SK-N-SH (cell line): Measurements from ENCODE around the gene CTAG2.

ENCODE experiments used
- CHD2 ChIP-seq: fragments of 150-350 bp; IDR thresholded peaks from 2 replicates; pipeline ENCODE4 v1.6.1; 2018; ENCODE audit warnings: low read length; ENCODE audit not compliant: partially characterized antibody
- ELF1 ChIP-seq: IDR thresholded peaks from 2 replicates; pipeline ENCODE4 v1.4.0; 2012
- JUND ChIP-seq: IDR thresholded peaks from 2 replicates; pipeline ENCODE4 v1.4.0; 2012
- POLR2AphosphoS5 ChIP-seq: IDR thresholded peaks from 2 replicates; pipeline ENCODE4 v1.6.1; 2012; ENCODE audit warnings: low read depth, low read length
- RFX5 ChIP-seq: IDR thresholded peaks from 2 replicates; pipeline ENCODE4 v1.6.1; 2012; ENCODE audit warnings: mild to moderate bottlenecking, improper control_type of control experiment, low read length
- SIN3A ChIP-seq: IDR thresholded peaks from 2 replicates; pipeline ENCODE4 v1.6.1; 2012; ENCODE audit warnings: low read depth, mild to moderate bottlenecking, low read length, moderate library complexity, borderline replicate concordance
- TAF1 ChIP-seq: IDR thresholded peaks from 2 replicates; pipeline ENCODE4 v1.6.1; 2012; ENCODE audit warnings: low read depth, mild to moderate bottlenecking, low read length, moderate library complexity, borderline replicate concordance
- TCF12 ChIP-seq: IDR thresholded peaks from 2 replicates; pipeline ENCODE4 v1.4.0; 2012
- TF ChIP-seq, protein P1 (sequence below): fragments of 200-600 bp; sonication (generic); IDR thresholded peaks from 2 replicates; pipeline ENCODE4 v1.6.1; 2017; ENCODE audit warnings: antibody characterized with exemption, mild to moderate bottlenecking, moderate library complexity
- TF ChIP-seq, protein P2 (sequence below): IDR thresholded peaks from 2 replicates; pipeline ENCODE4 v1.4.0; 2012; ENCODE audit warnings: low read depth, borderline replicate concordance
- TF ChIP-seq, protein P3 (sequence below): IDR thresholded peaks from 2 replicates; pipeline ENCODE4 v1.4.0; 2012; ENCODE audit warnings: low read depth

DNA sequence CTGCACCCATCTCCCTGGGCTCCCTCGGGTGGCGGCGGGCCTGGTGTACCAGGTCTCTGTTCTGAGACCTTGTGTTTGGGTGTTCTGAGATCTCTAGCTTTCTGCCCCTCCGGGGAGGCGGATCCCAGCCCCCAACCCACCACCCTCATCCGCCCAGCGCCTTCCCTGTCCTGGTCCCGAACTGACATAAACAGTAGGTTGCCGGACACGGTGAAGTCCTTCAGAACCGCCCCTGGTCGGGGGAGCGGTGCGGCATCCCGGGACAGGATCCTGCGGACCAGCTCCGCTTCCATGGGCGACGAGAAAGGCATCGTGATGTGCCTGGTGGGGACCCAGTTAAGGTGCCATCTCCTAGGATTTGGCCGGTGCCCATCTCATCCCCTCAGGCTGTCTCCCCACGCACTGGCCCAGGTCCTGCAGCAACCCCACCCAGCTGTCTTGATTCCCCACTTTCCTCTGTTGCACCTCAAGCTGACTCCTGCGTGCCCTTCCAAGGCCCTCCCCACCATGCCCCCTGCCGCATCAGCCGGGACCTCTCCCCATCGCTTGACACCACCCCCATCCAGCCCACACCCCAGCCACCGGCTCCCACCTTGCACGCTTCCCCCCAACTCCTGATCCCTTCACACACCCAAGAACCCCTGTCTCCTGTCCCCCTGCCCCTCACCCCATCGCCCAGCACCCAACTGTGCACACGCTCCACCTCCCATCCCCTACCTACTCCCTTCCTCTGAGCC is 900 bp downstream of the CTAG2 start:
- TF ChIP-seq, protein P1, sequence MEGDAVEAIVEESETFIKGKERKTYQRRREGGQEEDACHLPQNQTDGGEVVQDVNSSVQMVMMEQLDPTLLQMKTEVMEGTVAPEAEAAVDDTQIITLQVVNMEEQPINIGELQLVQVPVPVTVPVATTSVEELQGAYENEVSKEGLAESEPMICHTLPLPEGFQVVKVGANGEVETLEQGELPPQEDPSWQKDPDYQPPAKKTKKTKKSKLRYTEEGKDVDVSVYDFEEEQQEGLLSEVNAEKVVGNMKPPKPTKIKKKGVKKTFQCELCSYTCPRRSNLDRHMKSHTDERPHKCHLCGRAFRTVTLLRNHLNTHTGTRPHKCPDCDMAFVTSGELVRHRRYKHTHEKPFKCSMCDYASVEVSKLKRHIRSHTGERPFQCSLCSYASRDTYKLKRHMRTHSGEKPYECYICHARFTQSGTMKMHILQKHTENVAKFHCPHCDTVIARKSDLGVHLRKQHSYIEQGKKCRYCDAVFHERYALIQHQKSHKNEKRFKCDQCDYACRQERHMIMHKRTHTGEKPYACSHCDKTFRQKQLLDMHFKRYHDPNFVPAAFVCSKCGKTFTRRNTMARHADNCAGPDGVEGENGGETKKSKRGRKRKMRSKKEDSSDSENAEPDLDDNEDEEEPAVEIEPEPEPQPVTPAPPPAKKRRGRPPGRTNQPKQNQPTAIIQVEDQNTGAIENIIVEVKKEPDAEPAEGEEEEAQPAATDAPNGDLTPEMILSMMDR: no peak
- TF ChIP-seq, protein P2, sequence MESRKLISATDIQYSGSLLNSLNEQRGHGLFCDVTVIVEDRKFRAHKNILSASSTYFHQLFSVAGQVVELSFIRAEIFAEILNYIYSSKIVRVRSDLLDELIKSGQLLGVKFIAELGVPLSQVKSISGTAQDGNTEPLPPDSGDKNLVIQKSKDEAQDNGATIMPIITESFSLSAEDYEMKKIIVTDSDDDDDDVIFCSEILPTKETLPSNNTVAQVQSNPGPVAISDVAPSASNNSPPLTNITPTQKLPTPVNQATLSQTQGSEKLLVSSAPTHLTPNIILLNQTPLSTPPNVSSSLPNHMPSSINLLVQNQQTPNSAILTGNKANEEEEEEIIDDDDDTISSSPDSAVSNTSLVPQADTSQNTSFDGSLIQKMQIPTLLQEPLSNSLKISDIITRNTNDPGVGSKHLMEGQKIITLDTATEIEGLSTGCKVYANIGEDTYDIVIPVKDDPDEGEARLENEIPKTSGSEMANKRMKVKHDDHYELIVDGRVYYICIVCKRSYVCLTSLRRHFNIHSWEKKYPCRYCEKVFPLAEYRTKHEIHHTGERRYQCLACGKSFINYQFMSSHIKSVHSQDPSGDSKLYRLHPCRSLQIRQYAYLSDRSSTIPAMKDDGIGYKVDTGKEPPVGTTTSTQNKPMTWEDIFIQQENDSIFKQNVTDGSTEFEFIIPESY: no peak
- no peak for TF ChIP-seq JUND
- TF ChIP-seq TCF12: no peak
- TF ChIP-seq, protein P3, sequence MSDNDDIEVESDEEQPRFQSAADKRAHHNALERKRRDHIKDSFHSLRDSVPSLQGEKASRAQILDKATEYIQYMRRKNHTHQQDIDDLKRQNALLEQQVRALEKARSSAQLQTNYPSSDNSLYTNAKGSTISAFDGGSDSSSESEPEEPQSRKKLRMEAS: no peak
- no peak for TF ChIP-seq CHD2
- no peak for TF ChIP-seq TAF1
- TF ChIP-seq POLR2AphosphoS5: no peak
- TF ChIP-seq SIN3A: no peak
- TF ChIP-seq ELF1: no peak
- no peak for TF ChIP-seq RFX5
